GM18498 (cell line): ENCODE data around the gene ZIM2.

Experiments used
- ATAC-seq: cut with Tn5 transposase; IDR thresholded peaks from one replicate; pipeline ENCODE4 v1.9.1; 2021; ENCODE audit warnings: mild to moderate bottlenecking, moderate library complexity; ENCODE audit not compliant: unreplicated experiment

ZIM2 gene

GRCh38 chr19:56839652-56840450 is 675 bp downstream of the ZIM2 start:
- ATAC-seq = no peak

GRCh38 chr19:56838909-56839651 is 1.4 kb downstream of the ZIM2 start:
- ATAC-seq = no peak

- ATAC-seq = no peak
Measured at GRCh38 chr19:56838024-56838908, 2.3 kb downstream of the ZIM2 start.

- ATAC-seq = no peak
Measured at GRCh38 chr19:56837492-56838023, 3.0 kb downstream of the ZIM2 start.

DNA sequence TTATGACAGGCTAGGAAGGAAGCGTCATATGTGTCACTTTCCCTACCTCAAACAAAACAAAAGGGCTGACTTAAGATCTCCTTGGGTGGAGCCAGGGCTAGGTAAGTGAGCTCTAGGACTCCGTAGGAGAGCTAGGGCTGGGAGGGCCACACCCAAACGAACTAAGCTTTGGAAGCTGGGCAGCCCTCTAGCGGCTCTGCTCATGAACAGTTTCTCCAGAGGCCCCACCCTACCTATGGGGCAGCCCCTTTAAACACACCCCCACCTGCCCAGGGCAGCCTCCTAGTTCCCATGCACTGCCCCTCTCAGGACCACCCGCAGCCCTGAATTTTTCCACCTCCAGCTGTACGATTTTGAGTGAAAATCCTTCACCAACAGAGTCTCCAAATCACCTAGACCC is 3.5 kb downstream of the ZIM2 start:
- ATAC-seq = no peak

DNA sequence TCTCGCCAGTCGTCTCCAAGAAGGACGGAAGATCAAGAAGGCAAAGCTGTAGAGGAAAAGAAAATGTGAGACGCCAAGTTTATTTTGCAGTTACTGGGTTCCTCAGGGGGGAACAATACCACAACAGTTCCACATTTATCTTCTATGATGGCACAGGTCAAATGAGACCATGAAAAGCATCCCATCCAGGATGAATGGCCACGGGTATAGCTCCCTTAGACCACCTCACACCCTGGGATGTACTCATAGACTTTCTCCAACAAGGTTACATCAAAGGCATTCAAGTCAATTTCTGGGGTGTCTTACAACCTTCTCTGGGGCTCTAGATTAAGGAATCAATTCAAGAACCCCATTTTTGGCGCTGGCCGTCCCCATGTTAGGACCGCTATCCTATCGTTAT is 4.5 kb downstream of the ZIM2 start:
- ATAC-seq = no peak

DNA sequence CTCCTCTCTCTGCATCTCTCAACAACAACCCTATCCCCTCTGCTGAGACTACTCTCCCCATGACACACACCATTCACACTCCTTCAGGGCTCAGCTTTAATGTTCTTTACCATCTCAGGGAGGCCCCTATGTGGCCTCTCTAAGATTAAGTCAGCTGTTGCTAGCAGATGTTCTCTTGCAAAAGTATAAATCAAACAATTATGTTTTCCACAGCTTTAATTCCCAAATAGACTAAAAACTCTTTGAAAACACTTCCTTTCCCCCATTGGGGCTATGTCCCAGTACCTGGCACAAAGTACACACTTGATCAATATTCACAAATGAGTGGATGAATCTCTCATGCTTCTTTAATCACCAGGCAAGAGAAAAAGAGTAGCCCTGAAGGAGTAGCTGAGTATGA is 5.1 kb downstream of the ZIM2 start:
- no peak for ATAC-seq

- ATAC-seq = no peak
Measured at GRCh38 chr19:56834564-56835375, 5.8 kb downstream of the ZIM2 start.

GRCh38 chr19:56832352-56832928 is 8.1 kb downstream of the ZIM2 start:
- no peak for ATAC-seq

DNA sequence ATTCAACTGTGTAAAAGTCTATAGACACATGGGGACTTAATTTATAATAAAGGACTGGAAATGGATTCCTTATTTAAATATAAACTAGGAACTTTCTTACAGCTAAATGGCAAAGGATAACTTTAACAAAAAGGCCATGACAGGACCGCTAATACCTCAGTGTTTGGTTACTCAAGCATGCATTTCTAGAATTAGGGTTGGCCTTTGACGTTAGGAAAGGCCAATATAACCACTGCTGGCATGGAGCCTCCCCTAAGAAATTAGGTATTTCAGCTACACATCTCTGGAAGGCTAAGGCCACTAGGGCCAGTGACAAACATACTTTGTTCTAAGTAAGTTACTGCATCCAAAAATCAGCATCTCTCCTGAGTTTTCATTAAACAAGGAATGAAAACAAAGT is 9.3 kb downstream of the ZIM2 start:
- no peak for ATAC-seq

- no peak for ATAC-seq
Measured at GRCh38 chr19:56829596-56829995, 10.9 kb downstream of the ZIM2 start.

- no peak for ATAC-seq
Measured at GRCh38 chr19:56827708-56828107, 12.8 kb downstream of the ZIM2 start.

DNA sequence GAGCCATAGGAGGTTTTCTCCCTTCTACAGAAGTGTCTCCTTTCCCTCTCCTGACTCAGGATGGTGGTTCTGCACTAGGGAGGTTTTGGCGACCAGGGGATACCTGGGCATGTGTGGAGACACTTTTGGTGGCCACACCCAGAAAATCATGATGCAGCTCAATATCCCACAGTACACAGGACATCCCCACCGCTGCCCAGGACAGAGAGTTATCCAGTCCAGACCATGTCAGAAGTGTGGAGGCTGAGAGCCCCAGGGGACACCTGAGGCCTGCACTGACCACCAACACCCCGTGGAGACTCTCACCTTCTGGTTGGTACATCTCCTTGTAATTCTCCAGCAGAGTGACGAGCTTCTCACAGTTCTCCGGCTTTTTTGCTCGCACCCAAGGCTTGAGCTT is 16.6 kb downstream of the ZIM2 start:
- ATAC-seq = no peak

DNA sequence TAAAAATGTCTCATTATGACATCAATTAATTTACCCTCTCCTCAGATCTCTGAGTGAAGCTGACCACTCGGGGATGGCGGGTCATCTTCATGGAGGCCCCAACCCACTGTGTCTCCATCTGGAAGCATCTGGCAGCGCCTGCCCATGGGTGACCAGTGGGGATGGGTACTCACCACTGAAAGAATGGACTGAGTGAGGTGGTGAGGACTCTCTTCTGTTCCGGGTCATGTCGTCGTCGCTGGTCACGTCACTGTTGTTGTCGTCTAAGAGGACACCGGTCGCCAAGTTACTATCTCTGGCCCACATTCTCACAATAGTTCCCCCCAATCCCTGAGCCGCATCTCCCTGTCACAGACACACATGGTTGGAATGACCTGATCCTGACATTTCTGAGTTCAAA is 17.1 kb downstream of the ZIM2 start:
- ATAC-seq = no peak

DNA sequence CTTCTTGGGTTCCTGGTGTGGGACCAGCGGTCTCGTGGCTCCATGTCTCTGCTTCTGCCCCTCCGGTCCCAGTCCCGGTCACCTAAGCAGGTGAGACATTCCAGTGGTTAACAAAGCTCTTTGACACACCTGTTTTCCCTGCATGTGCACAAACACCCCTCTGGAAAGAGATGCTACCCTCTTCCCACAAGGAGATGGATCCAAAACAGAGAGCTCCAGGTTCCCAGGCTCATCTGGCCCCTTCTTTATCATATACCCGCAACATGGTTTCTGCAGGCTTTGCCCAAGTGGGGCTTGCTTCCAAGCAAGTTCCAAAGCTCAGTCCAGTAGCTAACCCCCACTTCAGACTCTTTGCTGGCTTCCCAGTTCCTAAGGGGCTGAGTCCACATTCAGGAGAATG is 17.8 kb downstream of the ZIM2 start:
- no peak for ATAC-seq

GRCh38 chr19:56821675-56822074 is 18.9 kb downstream of the ZIM2 start:
- no peak for ATAC-seq

GRCh38 chr19:56821209-56821608 is 19.3 kb downstream of the ZIM2 start:
- no peak for ATAC-seq

DNA sequence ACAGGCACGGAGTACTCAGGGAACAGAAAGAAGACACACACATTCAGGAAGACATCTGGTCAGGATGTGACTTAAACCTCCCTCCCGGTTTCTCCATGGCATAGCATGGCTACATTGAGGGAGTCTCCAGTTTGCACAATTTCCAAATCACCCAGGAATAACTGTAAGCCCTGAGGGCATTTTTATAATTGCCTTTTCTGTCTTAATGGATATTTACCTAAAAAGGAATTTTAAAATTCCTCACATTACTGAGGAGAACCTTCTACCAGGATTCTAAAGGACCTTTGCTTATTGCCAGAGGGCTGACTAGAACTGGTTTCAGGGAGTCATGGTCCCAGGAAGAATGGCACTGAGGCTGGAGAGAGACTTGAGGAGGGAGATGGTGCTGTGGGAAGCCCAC is 21.4 kb downstream of the ZIM2 start:
- no peak for ATAC-seq

GRCh38 chr19:56814656-56815055 is 25.9 kb downstream of the ZIM2 start:
- ATAC-seq = no peak

DNA sequence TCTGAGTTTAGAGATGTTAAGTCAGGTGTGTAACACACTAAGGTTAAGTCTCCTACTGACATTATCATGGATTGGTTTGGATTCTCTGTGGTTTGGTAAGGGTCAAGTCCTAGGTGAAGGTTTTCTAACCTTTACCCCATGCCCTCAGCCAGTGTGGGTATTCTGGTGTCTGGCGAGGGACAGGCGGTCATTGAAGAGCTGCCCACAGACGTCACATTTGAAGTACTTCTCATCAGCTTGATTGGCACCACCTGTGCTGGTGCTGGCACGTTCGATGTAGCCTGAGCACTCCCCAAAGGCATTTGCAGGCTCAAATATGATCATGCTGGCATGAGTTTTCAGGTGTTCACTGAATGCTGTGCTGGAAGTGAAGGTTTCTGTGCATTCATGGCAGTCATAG is 27.0 kb downstream of the ZIM2 start:
- no peak for ATAC-seq
